ENCODE measurements around the gene GPR68. TPM values are rescaled to one million over a fixed set of nuclear protein-coding genes. Genes with fewer than 3 reads are reported as not detected.

The GPR68 gene
- total and polyA plus RNA-seq, 2 experiments from 2014 or later: 0.19 to 0.35 TPM

GRCh38 chr14:91278383-91278715, 33.8 kb upstream of the GPR68 start:
- Mint-ChIP-seq H3K9me3 (no peaks in the 10 kb centered on the region), H3K4me3 (no peak overlapping the region), H3K4me1 (no peaks in the 10 kb centered on the region), H3K36me3 (ENCODE audit: low read depth) (peaks cover 45% of the 10 kb centered on the region), H3K27ac (no peak overlapping the region), H3K27me3 (ENCODE audit: insufficient read depth, low read depth, poor library complexity) (peaks cover 3% of the 10 kb centered on the region)
- Histone ChIP-seq H3K27me3 (ENCODE audit: insufficient read depth) (no peaks in the 10 kb centered on the region), H3K4me3 (no peak overlapping the region), H3K4me1 (ENCODE audit: insufficient read depth) (no peaks in the 10 kb centered on the region), H2AFZ (no peak overlapping the region), H3K36me3 (ENCODE audit: insufficient read depth) (peaks cover 13% of the 10 kb centered on the region), H3K79me2 (replicated peaks; ENCODE audit: insufficient read depth) (no peaks in the 10 kb centered on the region), H3K9me2 (ENCODE audit: insufficient read depth) (no peaks in the 10 kb centered on the region), H3K27ac (ENCODE audit: low read depth) (no peak overlapping the region), H4K20me1 (replicated peaks; ENCODE audit: insufficient read depth) (0 out of 2 replicates have a peak, but pooled peaks cover 4% of the 10 kb centered on the region), H3K4me2 (no peak overlapping the region), H3F3A (replicated peaks; ENCODE audit: low read depth) (no peaks in the 10 kb centered on the region)
- DNase-seq (ENCODE audit: low spot score) (no peak), ATAC-seq (no peak)
- no peak for TF ChIP-seq CREB1 (CRISPR knock-in tag; IDR thresholded peaks at IDR 0.05; ENCODE audit: low read depth)
- no peak for TF ChIP-seq EZH2 (IDR thresholded peaks at IDR 0.05; ENCODE audit: low read depth, unreplicated experiment)
- TF ChIP-seq REST (IDR thresholded peaks at IDR 0.05; ENCODE audit: unreplicated experiment): no peak
- TF ChIP-seq EZH2phosphoT487 (IDR thresholded peaks at IDR 0.05; ENCODE audit: unreplicated experiment): no peak
- no peak for TF ChIP-seq CTCF (conservative IDR thresholded peaks at IDR 0.05; ENCODE audit: low read depth in 2 of 2)
- TF ChIP-seq ZNF462 (CRISPR knock-in tag; IDR thresholded peaks at IDR 0.05): no peak
- TF ChIP-seq NANOG (IDR thresholded peaks at IDR 0.05; ENCODE audit: borderline replicate concordance): no peak
- TF ChIP-seq STAT1 (IDR thresholded peaks at IDR 0.05; ENCODE audit: unreplicated experiment): no peak
- no peak for TF ChIP-seq POLR2AphosphoS5 (IDR thresholded peaks at IDR 0.05; ENCODE audit: low read depth)
- no peak for TF ChIP-seq JUNB (IDR thresholded peaks at IDR 0.05; ENCODE audit: unreplicated experiment)
- no peak for TF ChIP-seq ZNF331 (CRISPR knock-in tag; IDR thresholded peaks at IDR 0.05; ENCODE audit: low read depth)
- no peak for TF ChIP-seq ZNF114 (CRISPR knock-in tag; IDR thresholded peaks at IDR 0.05)
- no peak for TF ChIP-seq ETS1 (IDR thresholded peaks at IDR 0.05)

Measured in GM23338 (cell line).